Sciatic nerve (tissue), 2 donors: ENCODE data around the gene SDK1. TPM values are rescaled to one million over a fixed set of nuclear protein-coding genes. Genes with fewer than 3 reads are reported as not detected.

Source experiments
- ATAC-seq: fragments of 200-7000 bp; cut with Tn5 transposase; one replicate; pipeline ENCODE4 v1.9.1; 2020; ENCODE audit warnings: mild to moderate bottlenecking, moderate library complexity
- DNase-seq: peaks from one replicate; pipeline ENCODE4 v3.0.0-alpha.2; 2020; ENCODE audit warnings: low spot score
- intact Hi-C: fragments of 100-400 bp; cut with DNase I; formaldehyde crosslinking; loops from one replicate; pipeline ENCODE4 v1.14.2; 2022
- total RNA-seq: library from RNA; stranded (reverse); fragmentation: NEBNext Ultra II Directional; extraction: Animal tissue kit (Norgen Biotek cat#: 25700); gene quantifications from one replicate; pipeline ENCODE4 v1.2.1, GENCODE V29; 2021
- donor health status: DM: no; HTN: no; CAD: no.
- donor health status: DM: no; HTN: no; CAD: no.

The SDK1 gene
- total RNA-seq, 1 donor from 2014 or later: 11.2 TPM

GRCh38 chr7:3942276-3942675 is 641.2 kb downstream of the SDK1 start:
- intact Hi-C loops: no loop called here
- ATAC-seq: no peak
- no peak for DNase-seq

GRCh38 chr7:3942816-3943745 is 642.0 kb downstream of the SDK1 start:
- ATAC-seq (peak; percentile 51), DNase-seq (peak; percentile 22)
- intact Hi-C loops: no loop called here

- DNase-seq (no peak), ATAC-seq (no peak)
- intact Hi-C loops: no loop called here
Observed at GRCh38 chr7:3943779-3944520, 642.9 kb downstream of the SDK1 start.

- intact Hi-C loops: no loop called here
- no peak for DNase-seq
Observed at GRCh38 chr7:3949242-3949640, 648.2 kb downstream of the SDK1 start.

DNA sequence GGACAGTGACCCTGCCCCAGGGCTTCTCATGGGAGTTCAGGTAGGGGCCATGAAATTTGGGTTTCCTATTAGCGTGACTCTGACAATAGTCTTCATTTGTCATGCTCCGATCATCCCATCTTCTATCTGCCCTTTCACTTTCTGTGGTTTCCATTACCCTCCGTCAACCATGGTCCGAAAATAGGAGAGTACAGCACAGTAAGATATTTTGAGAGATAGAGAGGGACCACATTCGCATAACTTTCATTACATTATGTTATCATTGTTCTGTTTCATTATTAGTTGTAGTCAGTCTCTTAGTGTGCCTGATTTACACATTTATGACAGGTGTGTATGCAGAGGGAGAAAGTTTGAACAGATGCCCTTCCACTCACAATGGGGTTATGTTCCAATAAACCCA is 649.2 kb downstream of the SDK1 start:
- DNase-seq (no peak), ATAC-seq (no peak)
- intact Hi-C loops: no loop called here

More at GRCh38 chr7:3949242-3949640, 648.2 kb downstream of the SDK1 start:
- ATAC-seq: no peak

DNA sequence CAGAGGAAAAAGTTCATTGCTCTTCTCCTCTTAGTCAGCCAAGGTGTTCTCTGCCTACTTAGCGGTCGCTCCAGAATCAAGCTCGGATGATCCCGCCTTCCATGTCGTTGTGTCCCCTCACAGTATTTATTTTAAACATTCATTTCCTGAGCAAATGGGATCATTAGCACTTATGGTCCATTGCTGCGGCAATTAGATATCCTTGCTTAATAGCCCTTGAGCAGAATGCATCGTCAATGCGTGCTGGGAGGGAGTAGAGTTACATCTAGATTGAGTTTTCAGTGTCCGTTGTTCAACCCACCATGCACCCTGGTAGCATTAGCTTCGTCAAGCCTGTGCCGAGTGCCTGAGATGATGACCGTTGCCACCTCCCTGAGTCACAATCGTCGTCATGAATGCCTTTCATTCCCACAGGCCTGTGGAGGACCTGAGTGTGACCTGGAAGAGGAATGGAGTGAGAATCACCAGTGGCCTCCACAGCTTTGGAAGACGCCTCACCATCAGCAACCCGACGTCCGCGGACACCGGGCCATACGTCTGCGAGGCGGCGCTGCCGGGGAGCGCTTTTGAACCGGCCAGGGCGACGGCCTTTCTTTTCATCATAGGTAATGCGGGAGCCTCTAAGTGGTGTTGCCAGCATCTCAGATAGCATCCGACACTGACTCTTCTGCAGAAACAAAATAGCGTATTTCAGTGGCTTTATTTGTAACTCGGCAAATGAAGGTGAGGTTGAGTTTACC is 650.4 kb downstream of the SDK1 start:
- DNase-seq: no peak

GRCh38 chr7:3953133-3953532 is 652.1 kb downstream of the SDK1 start:
- no peak for DNase-seq
- intact Hi-C loops: no loop called here

More for the DNA sequence above, 650.4 kb downstream of the SDK1 start:
- no peak for ATAC-seq
- intact Hi-C loops: no loop called here

GRCh38 chr7:3953946-3954345 is 652.9 kb downstream of the SDK1 start:
- DNase-seq (no peak), ATAC-seq (no peak)
- intact Hi-C loops: no loop called here

More at GRCh38 chr7:3953133-3953532, 652.1 kb downstream of the SDK1 start:
- no peak for ATAC-seq

- intact Hi-C loops: no loop called here
- DNase-seq: no peak
- ATAC-seq: no peak
Observed at GRCh38 chr7:3955026-3955425, 654.0 kb downstream of the SDK1 start.

DNA sequence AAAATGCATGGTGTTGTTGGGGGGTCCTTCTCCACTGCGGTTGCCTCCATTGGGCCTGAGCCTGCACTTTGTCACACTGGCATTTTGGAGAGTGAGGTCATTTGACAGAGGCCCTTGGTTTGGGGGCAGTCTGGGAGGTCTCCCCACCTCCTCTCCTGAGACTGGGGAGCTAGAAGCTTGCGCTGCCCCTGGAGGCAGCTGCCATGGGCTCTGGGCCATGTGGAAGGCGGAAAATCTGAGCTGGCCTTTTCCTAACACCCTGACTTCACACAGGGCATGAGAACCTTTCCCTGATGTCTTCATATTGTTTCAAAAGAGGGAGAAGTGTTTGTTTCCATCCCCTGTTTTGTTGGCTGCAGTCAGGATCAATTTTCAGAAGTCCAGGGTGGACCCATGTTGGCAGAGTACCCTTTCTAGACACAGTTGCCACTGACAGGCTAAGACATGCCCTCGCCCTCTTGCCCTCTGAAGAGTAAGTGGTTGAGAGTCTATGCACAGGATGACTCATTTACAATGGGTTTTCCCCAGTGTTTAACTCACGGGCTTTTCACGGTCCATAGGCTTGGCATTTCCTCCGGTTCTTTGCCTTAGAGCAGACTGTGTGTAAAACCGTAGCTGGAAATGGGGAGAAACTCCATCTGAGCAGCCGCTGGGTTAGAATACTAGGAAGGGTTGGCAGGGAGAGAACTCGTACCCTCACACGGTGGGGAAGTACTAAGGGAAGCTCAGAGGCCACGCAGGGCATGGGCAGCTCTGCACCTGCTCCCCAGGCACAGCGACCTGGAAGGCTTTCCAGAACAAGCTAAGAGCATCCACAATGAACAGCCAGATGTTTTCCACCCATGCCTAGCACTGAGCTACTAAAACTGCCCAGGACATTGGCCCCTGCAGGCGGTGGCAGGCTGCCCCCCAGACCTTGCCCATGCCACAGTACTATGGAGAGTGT is 655.0 kb downstream of the SDK1 start:
- no peak for ATAC-seq
- intact Hi-C loops: no loop called here

GRCh38 chr7:3956949-3957348 is 655.9 kb downstream of the SDK1 start:
- intact Hi-C loops: no loop called here
- no peak for ATAC-seq
- DNase-seq: no peak

More for the DNA sequence above, 655.0 kb downstream of the SDK1 start:
- no peak for DNase-seq

DNA sequence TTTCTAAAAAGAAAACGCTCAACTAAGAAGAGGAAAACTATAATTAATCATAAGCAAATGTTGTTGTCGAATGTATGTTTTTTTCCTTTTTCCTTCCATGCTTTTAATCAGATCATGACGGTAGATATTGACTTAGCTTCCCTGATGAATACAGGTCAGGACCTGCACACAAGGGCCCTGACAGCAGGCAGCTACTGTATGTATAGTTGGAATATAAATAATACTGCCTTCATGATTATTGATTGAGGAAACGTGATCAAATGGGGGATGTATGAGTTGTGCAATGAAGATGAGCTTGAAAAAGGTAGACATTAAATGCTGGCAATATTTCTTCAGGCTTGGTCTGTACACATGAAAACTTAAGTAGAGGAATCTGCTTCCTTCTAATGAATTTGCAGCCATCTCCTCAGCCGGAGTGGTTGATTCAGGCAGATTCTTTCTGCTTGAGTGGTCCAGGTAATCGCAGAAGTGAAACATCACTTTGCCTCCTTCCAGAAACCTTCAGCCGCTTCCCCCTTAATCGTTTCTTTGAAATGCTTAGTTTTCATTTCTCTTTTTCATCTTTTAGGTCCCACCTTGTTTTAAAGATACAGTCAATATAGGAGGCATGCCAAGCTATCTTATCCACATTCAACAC is 656.5 kb downstream of the SDK1 start:
- DNase-seq (no peak), ATAC-seq (no peak)
- intact Hi-C loops: no loop called here

DNA sequence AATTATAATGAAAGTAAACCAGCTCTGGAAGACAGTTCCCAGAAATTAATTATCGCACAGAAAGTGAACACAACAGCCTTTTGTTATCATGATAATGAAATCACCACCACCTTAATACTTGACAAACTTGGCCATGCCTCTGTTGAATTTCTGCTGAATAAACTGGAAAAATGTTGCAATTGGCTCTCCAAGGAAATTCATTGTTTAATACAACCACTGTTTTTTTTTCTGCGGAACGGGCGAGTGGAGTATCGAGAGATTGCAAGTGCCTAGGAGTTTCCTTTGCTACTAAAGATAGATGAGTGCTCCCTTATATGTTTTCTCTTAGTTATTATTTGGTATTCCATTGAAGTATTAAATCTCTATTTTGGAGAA is 657.0 kb downstream of the SDK1 start:
- DNase-seq (no peak), ATAC-seq (no peak)
- intact Hi-C loops: no loop called here

- intact Hi-C loops: no loop called here
- DNase-seq (no peak), ATAC-seq (peak; percentile 69)
Observed at GRCh38 chr7:3959364-3959763, 658.3 kb downstream of the SDK1 start.

GRCh38 chr7:3960050-3960763 is 659.2 kb downstream of the SDK1 start:
- DNase-seq (no peak), ATAC-seq (no peak)
- intact Hi-C loops: no loop called here

- DNase-seq: no peak
- ATAC-seq: no peak
- intact Hi-C loops: no loop called here
Observed at GRCh38 chr7:3960942-3961341, 659.9 kb downstream of the SDK1 start.

- DNase-seq: no peak
- intact Hi-C loops: no loop called here
- no peak for ATAC-seq
Observed at GRCh38 chr7:3961857-3962503, 660.9 kb downstream of the SDK1 start.
